K562 (cell line): Measurements from ENCODE around the gene SLC9A1. TPM values are rescaled to one million over a fixed set of nuclear protein-coding genes. Genes with fewer than 3 reads are reported as not detected.
A peak's percentile ranks its signal among the peaks of the same experiment; 100 is the strongest.

ENCODE experiments used
- CSDE1 ChIP-seq, 2 experiments: fragments of 450-650 bp; IDR thresholded peaks; 2 replicates each; pipeline ENCODE4 v1.6.1; 2016; ENCODE audit warnings: mild to moderate bottlenecking in 1 of 2
- CUX1 ChIP-seq: fragments of 200-800 bp; sonication (Bioruptor generic); IDR thresholded peaks from 2 replicates; pipeline ENCODE4 v1.6.1; 2016; ENCODE audit warnings: missing genetic modification characterization, missing compliant biosample characterization
- HLTF ChIP-seq: fragments of 450-650 bp; IDR thresholded peaks from 2 replicates; pipeline ENCODE4 v1.6.1; 2016
- POLR2AphosphoS5 ChIP-seq: IDR thresholded peaks from 2 replicates; pipeline ENCODE4 v1.6.1; 2011; ENCODE audit warnings: mild to moderate bottlenecking, low read depth, low read length, moderate library complexity; ENCODE audit not compliant: control insufficient read depth, insufficient read depth
- PREB ChIP-seq: sonication (generic); formaldehyde crosslinking; IDR thresholded peaks from 2 replicates; pipeline ENCODE4 v1.8.1; 2023; ENCODE audit warnings: mild to moderate bottlenecking, missing genetic modification reagents
- SREBF1 ChIP-seq: fragments of 150-350 bp; IDR thresholded peaks from 2 replicates; pipeline ENCODE4 v1.6.1; 2014; ENCODE audit warnings: antibody characterized with exemption, low read depth, low read length, borderline replicate concordance
- ZBTB2 ChIP-seq: fragments of 450-650 bp; IDR thresholded peaks from 2 replicates; pipeline ENCODE4 v1.6.1; 2016; ENCODE audit warnings: antibody characterized with exemption
- ZNF318 ChIP-seq, 2 experiments: fragments of 450-650 bp; IDR thresholded peaks; 2 replicates each; pipeline ENCODE4 v1.6.1; 2016; ENCODE audit warnings: mild to moderate bottlenecking in 2 of 2, borderline replicate concordance in 1 of 2, low read depth in 1 of 2, moderate library complexity in 1 of 2
- polyA plus RNA-seq, 8 experiments: library from polyadenylated mRNA; depleted of rRNA in 4 of 8; stranded (reverse) in 5 of 8; unstranded in 3 of 8; fragments of >200 nt; fragmentation: Nextera tagmentation in 2 of 8; fragmentation: Illumina TruSeq in 1 of 8; extraction: Ambion mirVana in 2 of 8; extraction: Trizol in 1 of 8; gene quantifications; 2 replicates each; pipeline versions ENCODE4 v1.2.1 to v1.2.3, GENCODE V29; 2011 to 2014; ENCODE audit warnings: inconsistent platforms in 1 of 8, missing spikeins in 1 of 8
- total RNA-seq, 7 experiments: library from RNA; depleted of rRNA in 6 of 7; stranded (reverse); fragments of >200 nt in 6 of 7; fragmentation: Illumina TruSeq in 2 of 7; extraction: Trizol in 2 of 7; gene quantifications; 2 replicates each; pipeline versions ENCODE4 v1.2.1 to v1.2.3, GENCODE V29; 2011 to 2021; ENCODE audit warnings: low replicate concordance in 1 of 7
- TF ChIP-seq, protein P1 (sequence below), 2 experiments: fragments of 450-650 bp in 1 of 2; sonication (generic) in 1 of 2; formaldehyde crosslinking; conservative IDR thresholded peaks; 2 replicates each; pipeline versions ENCODE4 v1.4.0 to v1.8.1; 2020 to 2022; ENCODE audit warnings: mild to moderate bottlenecking in 1 of 2, missing genetic modification reagents in 1 of 2

SLC9A1 gene
- total and polyA plus RNA-seq, 9 of the 15 experiments (the other 6 are each of a cell fraction or from before 2014, with no cell fraction given) = 0.59 to 14.4 (median 2.0) TPM

- TF ChIP-seq ZNF318 (IDR thresholded peaks at IDR 0.05; ENCODE audit: borderline replicate concordance in 1 of 2, low read depth in 1 of 2) (no peak), PREB (no peak), ZBTB2 (peak; percentile 79; the same call in 1 of the 2 replicates), SREBF1 (peak; percentile 65; the same call in 1 of the 2 replicates), CSDE1 (IDR thresholded peaks at IDR 0.05) (no peak), CUX1 (CRISPR knock-in tag) (no peak; the same call in 1 of the 2 replicates), POLR2AphosphoS5 (peak; percentile 94), HLTF (no peak)
- TF ChIP-seq, protein P1, sequence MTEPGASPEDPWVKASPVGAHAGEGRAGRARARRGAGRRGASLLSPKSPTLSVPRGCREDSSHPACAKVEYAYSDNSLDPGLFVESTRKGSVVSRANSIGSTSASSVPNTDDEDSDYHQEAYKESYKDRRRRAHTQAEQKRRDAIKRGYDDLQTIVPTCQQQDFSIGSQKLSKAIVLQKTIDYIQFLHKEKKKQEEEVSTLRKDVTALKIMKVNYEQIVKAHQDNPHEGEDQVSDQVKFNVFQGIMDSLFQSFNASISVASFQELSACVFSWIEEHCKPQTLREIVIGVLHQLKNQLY (CRISPR knock-in tag; conservative IDR thresholded peaks at IDR 0.05) = no peak
These were observed 80.6 kb downstream of the SLC9A1 start (continued) for GRCh38 chr1:27074175-27074780.
